HG02588 (cell line): ENCODE measurements around the gene STIM2.
"Not testable (repeated sequence)": the region's sequence is repeated elsewhere in the genome, so short reads cannot be mapped to it uniquely, and the experiment has no call there.

Experiments used
- ATAC-seq: cut with Tn5 transposase; IDR thresholded peaks from one replicate; pipeline ENCODE4 v1.9.1; 2021; ENCODE audit warnings: mild to moderate bottlenecking, moderate library complexity; ENCODE audit not compliant: unreplicated experiment

STIM2 gene

DNA sequence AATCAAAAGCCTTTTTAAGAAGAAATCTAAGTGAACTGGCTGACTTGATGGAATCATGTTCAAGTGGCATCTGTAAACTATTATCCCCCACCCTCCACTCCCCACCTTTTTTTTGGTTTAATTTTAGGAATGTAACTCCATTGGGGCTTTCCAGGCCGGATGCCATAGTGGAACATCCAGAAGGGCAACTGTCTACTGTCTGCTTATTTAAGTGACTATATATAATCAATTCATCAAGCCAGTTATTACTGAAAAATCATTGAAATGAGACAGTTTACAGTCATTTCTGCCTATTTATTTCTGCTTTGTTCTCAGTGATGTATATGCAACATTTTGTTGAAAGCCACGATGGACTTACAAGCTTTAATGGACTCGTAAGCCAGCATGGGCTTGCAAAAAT, 162.3 kb downstream of the STIM2 start:
- no peak for ATAC-seq

DNA sequence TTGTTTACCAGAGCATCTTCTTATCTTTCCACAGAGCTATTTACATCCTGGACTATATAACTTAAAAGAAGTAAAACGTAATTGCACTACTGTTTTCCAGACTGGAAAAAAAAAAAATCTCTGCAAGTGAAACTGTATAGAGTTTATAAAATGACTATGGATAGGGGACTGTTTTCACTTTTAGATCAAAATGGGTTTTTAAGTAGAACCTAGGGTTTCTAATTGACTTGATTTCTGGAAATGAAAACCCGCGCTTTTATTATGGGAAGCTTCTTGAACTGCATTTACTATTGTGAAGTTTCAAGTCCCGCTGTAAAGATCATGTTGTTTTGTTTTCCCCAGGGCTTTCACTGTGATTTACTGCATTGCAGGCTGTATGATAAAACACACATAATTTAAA, 162.7 kb downstream of the STIM2 start:
- no peak for ATAC-seq

DNA sequence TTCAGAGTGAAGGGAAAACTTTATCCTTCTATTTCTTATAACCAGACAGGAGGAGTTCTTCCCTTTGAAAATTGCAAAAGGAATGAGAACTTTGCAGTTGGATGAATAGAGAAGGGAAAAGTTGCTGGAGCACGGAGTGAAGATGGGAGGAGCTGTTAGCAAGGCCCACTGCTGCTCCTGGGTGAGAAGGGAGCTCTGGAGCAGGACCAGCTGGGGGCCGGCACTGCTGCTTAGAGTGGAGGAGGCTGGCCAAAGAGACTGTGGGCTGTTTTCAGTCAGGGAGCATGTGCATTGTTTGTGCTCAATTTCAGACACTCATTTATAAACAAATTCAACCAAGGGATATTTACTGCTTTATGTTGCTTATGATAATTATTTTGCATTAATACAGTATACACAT, 164.2 kb downstream of the STIM2 start:
- ATAC-seq: no peak

DNA sequence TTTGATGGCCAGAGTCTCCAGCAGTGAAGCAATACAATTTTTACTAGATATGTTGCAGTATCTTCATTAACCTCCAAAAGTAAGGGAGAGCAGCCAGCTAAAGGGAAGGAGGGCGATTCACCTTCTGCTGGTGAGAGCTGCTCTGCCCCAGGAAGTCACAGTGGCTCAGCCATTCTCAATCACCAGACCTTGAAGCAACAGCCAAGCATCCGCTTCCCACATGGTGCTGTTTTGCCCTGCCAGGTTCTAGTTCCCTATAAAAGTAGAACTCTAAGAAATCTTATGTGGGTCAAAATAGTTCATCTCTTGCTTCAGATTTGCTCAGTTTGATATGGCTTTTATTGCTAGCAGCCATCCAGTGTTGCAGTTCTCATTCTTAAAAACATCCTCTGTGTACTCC, 166.8 kb downstream of the STIM2 start:
- no peak for ATAC-seq

DNA sequence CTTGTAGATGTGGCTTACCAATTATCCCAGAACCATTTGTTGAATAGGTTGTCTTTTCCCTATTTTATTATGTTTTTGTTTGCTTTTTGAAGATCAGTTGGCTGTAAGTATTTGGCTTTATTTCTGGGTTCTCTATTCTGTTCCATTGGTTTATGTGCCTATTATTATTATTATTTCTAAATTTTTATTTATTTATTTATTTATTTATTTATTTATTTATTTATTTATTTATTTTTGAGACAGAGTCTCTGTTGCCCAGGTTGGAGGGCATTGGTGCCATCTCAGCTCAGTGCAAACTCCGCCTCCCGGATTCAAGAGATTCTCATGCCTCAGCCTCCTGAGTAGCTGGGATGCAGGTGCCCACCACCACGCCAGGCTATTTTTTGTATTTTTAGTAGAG, 174.5 kb downstream of the STIM2 start:
- ATAC-seq: not testable (repeated sequence)

DNA sequence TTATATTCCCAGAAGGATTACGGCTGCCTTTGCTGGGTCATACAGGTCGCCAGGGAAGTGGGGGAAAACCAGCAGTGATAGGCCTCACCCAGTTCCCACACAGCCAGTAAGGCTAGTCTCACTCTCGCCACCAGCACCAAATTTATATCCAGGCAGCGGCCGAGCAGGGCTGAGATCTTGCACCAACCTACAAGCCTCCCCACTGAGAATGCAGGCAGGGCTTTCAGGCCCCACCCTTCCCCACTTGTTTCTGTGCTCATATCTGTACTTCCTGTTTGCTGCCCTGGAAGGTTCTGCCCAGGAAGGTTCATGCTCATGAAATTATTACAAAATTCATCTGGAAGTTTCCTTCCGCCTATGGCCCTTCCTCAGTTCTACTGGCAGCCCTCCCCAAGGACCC, 179.7 kb downstream of the STIM2 start:
- no peak for ATAC-seq

DNA sequence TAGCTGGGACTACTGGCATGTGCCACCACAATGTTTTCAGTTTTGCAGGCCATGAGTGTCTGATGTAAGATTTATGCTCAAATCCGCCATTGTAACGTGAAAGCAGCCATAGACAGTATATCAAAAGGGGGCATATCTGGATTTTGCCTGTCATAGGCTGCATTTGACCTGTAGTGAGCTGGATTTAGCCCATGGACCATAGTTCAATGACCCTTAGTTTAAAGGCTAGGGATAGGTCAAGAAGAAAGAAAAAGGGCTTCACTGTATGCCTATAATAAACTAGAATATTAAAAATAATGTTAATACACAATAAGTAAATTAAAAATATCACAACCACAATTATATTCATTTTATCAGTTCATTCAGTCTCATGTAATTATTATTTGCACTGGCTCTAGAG, 181.8 kb downstream of the STIM2 start:
- ATAC-seq: no peak

DNA sequence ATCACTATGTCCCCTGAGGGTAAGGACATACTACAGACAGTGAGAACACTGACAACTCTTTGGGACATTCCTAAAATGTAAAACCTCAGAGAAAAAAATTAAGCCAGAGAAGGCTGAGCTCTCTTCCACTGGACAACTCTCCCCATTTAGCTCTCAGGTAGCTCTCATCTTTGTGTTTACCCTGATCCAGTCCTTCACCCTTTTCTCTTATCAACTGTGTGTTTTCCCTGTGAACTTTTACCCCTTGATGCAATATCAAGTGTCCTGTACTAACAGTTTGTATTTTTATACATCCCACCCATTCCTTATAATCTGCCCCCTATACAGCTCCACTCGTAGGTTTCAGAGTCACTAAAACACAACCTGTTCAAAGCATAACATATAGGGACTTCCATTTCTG, 182.6 kb downstream of the STIM2 start:
- ATAC-seq: no peak

DNA sequence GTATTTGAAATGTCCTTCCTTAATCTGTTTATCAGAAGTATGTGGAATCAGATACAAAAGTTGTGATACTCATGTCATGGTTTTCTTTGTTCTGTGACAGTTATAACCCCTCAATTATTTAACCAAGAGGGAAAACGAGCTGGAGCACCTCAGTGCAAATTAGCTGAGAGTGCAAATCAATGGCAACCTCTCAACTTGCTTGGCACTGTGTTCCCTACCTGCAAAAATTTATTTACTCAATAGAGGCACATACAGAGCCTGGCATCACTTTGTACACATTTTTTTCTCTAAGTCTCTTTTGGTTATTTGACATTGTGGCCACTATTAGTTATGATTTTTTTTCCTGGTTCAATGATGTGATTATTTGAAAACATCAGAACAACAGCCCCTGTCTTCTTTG, 186.2 kb downstream of the STIM2 start:
- no peak for ATAC-seq

DNA sequence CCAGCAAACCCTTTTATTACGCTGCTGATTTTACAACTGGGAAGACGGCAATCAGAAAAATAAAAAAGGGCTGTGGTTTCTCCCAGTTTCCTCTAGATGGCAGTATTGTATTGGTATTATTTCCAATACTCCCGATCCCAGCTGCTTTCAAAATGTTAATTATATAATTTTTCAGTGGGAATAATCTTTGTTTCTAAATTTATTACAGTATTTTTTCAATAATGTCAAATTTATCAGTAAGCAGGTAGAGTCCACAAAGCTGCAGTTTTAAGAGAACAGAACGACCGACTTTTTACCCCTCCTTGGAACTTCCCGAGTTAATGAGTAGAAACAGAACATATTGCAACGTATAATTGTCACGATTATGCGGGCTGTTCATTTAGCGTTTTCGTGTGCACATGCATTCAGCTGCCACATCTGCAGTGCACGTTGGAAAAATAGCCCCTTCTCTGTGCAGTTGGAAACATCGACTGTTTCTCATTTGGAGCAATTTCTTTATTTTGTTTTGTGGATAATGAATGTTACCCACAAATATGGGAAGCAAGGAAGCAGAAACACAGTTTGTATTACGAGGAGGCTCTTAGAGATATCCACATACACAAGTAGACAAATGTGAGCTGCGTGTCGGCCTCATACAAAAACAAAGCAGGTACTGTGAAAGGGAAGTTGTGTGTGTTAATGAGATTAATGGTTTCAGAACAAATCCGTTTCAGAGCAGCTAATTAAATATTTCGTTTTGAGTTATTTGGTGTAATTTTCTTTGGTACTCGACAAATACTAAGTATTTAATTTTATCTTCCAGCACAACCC, 188.0 kb downstream of the STIM2 start:
- no peak for ATAC-seq

DNA sequence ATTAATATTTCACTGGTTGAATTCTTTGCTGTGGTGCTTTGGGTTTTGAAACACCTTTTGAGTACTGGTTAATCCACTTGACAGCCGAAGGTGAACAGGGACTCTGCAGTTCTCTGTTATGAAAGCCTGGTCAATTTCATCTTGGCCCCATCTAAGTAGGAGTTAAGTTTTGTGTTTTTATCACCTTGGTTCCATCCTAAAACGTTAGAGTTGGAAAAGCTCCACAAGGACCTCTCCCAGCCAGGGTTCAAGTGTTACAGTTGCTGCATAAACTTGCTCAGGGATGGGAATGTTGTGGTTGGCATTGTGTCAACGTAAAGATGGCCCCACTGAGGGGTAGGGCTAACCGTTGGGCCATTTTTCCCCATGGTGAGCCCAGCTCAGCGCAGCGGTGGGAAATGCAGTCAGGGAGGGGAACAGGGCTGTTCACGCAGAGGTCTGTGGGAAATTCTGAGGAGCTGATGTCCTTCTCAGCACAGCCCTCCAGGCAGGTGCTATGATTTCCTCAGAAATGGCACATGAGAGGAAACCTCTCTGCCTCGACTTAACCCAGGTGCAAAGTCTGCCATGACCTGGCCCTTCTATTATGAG, 188.7 kb downstream of the STIM2 start:
- no peak for ATAC-seq

DNA sequence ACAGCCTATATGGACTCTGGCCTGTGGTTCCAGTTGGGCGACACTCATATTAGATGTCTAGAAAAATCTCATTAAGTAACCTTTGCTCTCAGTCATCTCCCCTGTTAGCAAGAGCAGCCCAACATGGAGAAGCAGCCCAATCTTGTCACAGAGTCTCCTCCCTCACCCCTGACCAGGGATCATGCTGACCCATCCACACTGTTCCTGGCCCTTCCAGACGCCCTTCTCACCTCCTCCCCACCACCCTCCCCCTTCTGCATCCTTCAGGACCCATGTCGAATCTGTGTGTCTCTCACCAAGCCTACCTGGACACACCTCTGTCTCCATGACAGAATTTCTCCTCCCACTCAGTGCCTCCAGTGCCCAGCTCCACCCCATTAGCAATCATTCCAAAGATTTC, 190.1 kb downstream of the STIM2 start:
- no peak for ATAC-seq

DNA sequence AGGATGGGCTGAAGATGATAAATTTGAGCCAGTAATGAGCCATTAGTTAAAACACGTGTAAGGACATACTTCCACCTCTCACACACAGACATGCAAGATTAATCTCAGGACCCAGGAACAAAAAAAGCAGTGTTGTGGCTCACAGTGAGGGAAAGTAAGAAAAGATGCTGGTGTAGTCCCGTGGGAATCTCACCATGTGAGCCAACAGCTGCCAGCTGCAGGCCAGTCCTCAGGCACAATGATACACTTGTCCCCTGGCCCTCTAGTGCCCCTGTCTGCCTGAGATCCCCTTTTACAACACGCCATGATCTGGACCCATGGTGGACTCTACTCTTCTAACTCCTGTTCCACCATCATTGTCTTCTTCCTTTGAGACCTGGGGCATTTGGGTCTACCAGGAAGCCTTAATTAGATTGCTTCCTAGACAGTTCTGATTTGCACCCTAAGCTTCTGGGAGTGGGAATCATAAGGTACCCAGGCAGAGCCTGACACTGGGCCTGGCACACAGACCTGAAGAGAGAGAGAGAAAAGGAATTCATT, 194.7 kb downstream of the STIM2 start:
- no peak for ATAC-seq

DNA sequence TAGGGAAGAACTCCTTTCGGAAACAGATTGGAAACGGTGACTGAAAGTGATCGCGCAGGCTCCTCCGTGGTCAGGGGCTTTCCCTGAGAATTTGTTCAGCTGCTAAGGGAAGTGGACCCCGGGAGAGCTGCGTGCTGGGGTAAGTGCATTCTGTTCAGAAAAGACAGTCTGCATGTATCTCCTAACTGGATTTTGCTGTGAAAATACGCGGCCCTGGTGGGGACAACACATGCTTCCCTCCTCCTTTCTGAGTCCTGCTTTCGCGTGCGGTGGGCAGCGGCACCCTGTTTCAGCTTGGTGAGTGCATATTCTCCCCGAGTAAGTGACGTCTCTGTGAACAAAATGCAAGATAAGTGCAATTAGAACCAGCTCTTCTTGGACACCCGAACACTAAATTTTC, 195.6 kb downstream of the STIM2 start:
- no peak for ATAC-seq

DNA sequence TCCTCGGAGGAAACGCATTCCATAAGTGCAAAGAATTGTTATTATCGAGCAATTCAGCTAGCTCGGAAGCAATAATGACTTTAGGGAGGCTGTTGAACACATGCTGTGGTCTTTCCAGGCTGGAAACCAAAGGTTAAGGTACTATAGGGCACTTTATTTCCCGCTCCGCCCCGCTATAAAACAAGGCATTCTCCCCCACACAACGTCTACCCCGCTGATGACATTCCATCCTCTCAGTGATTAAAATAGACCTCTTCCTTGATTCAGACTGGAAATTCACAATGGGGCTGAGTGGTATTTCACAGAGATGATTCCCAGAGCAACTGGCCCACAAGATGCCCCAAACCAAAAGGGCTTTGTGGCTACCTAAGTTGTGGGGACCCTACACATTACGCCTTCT, 196.4 kb downstream of the STIM2 start:
- ATAC-seq: no peak

DNA sequence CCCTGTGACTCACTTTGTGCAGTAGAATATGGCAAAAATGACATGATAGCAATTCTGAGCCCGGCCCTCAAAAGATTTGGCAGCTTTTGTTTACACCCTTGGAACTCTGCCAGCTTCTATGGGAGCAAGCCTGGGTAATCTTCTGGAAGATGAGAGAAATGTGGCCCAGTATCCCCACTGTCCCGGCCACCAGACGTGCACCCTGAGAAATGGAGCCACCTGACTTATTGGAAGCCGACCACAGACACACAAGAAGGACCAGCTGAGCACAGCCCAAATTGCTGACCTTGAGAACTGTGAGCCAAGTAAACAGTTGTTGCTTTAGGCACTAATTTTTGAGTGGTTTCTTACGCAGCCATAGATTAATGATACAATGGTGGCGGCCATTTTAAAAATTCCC, 197.0 kb downstream of the STIM2 start:
- no peak for ATAC-seq

DNA sequence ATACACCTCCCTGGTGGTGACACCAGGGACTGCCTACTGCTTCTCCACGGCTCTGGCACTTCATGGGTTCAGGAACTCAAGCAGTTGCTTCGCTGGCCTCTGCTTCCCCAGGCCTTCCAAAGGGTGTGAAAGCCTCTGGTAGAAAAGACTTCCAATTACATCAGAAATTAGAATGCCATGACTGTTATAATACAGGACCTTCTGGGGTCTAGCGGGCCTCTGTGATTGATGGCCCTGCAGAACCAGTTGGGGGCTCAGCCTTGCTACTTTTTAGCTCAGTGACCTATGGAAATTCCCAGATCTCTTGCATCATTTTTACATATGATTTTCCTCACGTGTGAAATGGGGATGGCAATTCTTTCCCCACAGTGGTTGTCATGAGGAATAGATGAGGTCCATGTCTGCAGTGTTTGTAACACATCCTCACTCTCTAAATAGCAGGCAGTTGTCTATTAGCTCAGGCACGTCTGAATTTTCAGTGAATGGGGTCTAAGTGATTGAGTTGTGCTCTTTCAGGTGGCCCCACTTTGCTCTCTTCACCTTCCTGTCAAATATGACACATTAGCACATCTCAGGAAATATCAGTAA, 198.3 kb downstream of the STIM2 start:
- ATAC-seq: no peak

DNA sequence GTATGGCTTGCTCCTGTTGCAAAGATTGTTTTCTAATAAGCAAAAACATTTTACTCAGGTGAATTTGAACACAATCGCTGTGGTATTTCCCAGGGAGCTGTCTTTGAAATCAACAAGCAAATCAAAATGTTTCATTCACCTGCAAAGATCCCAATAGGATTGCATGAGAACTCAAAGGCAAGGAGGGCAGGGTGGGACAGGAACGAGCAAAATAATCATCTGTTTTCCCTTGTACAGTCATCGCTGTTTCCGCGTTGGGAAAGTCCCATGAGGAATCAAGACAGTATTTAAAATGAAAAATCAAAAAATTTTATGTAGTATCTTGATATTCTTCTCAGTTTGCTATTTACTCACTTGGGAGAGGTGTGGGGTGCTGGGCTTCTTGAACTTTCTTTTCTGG, 198.8 kb downstream of the STIM2 start:
- ATAC-seq: no peak

DNA sequence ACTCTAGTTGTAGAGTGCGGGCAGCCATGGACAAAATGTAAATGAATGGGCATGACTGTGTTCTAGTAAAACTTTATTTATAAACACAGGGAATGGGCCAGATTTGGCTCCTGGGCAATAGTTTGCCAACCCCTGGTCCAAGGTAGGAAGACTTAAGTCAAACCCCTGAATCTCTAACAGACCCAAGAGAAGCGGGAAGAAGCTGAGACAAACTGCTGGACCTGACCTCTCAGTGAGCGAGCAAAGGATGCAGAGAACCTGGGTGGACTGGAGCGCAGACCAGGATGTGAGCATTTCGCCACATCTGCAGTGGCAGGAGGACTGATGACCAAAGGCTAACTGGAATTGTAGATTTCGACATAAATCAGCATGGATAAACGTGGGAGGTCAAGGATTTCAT, 201.6 kb downstream of the STIM2 start:
- no peak for ATAC-seq

DNA sequence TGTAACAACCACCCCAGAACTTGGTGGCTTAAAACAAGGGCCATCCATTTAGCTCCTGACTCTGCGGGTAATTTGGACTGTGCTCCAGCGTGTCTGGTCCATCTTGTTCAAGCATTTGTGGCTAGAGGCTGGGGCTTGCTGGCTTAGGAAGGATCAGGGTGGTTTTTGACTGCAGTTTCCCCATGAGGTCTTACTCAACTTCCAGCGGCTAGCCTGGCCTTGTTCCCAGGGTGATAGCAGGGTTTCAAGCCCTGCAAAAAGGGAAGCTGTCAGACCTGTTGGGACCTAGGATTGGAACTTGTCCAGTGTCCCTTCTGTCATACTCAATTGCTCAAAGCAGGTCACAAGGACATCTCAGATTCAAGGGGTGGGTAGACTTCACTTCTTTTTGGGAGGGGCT, 205.9 kb downstream of the STIM2 start:
- ATAC-seq: no peak

DNA sequence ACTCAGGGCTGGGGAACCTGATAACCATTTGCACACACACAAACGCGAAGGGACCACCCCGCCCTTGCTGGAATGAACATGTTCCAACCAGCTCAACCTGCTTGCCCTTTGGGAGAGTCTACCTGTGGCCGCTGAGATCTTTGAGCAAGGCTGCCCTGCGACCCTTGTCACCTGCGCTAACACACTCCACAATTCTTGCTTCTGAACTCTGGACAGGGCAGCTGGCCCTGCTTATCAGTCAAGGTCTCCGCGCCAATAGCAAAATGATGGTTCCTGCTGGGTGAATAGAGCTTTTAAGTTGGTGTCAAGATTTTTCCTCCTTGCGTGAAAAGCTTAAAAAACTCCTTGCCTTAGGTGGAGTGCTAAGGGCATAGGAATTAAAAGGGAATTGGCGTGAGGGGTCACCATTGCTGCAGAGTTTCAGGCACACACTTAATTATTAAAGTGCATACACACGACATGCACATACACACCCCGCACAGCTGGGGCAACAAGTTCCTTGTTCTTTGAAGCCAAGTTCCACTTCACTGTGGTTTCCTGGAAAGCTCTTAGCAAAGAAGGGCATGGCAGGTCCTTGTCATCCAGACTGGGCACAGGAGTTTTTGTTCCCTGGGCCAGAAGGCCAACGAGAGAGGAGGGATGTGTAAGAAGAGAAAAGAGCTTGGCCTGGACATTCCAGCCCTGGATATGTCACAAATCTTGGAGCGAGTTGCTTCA, 207.7 kb downstream of the STIM2 start:
- ATAC-seq: no peak
